Measurements from ENCODE around the gene FBXL4. TPM values are rescaled to one million over a fixed set of nuclear protein-coding genes. Genes with fewer than 3 reads are reported as not detected.

The FBXL4 gene
- polyA plus RNA-seq, 1 of the 3 experiments (the other 2 are of a cell fraction): 8.1 TPM

DNA sequence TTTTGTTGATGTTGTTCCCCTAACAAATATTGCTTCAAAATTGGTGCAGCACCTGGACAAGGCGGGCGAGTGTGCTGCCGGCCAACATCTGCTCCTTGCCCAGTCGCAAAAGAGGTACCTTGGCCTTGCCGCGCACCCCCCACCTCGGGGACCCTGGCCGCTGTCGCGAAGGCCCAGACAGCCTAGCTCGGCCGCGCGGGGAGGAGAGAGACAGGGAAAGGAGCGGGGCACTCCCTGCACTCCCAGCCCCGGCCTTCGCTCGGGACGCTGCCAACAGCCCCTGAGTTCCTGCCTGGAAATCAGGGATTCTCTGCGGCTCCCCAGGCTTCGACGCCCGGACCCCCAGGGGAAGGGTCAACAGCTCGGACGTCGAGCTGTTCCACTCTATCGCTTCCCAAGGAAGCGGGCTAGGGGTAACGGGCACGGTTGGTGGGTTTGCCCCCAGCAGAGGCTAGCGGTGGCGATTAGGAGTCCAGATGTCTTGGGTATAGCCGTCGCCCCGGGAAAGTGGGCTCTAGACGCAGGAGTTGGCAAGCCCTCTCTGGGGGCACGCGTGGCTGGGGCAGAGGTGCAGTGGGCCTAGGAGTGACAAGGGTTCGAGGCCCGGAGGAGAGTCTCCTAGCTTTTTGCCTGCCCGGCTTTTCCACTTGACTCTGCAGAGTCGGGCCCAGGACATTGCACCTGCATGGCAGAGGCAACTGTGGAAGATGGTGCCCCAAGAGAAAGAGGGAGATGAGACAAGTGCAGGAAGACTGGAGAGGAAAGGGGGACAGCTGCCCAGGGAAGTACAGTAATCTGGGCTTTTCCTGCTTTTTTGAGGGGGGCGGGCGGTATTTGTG is 105.2 kb downstream of the FBXL4 start:
- Histone ChIP-seq H4K20me1 (ENCODE audit: insufficient read depth) (no peaks in the 10 kb centered on the region), H2AFZ (ENCODE audit: low read depth) (no peak overlapping the region), H3K79me2 (ENCODE audit: insufficient read depth) (no peaks in the 10 kb centered on the region), H3K36me3 (replicated peaks in 1 of 2; ENCODE audit: control insufficient read depth in 1 of 2, insufficient read depth in 2 of 2, low read length in 1 of 2) (no peaks in the 10 kb centered on the region), H3K9me3 (no peaks in the 10 kb centered on the region), H3K4me3 (ENCODE audit: low read depth in 2 of 2, low read length in 1 of 2) (no peak overlapping the region), H3K9me2 (no peaks in the 10 kb centered on the region), H3K27me3 (ENCODE audit: insufficient read depth) (no peaks in the 10 kb centered on the region), H3K27ac (ENCODE audit: low read depth in 2 of 2, low read length in 1 of 2) (no peak overlapping the region), H3K4me2 (no peak overlapping the region), H3F3A (replicated peaks; ENCODE audit: insufficient read depth) (no peaks in the 10 kb centered on the region), H3K4me1 (ENCODE audit: control insufficient read depth in 1 of 2, insufficient read depth in 2 of 2, low read depth in 1 of 2, low read length in 1 of 2) (peaks cover 3 to 5% of the 10 kb centered on the region in 2 experiments; a peak in 2 of 4 replicates), H3K9ac (no peak overlapping the region)
- DNase-seq: no peak
- WGBS (ENCODE audit: low lambda C conversion rate): 95% methylated on average over 36 of the region's 44 CpGs
- TF ChIP-seq MXI1 (IDR thresholded peaks at IDR 0.05; ENCODE audit: low read depth, low read length) (no peak), NRF1 (IDR thresholded peaks at IDR 0.05; ENCODE audit: low read depth, low read length) (no peak), GABPA (IDR thresholded peaks at IDR 0.05; ENCODE audit: low read depth) (no peak), SIN3A (IDR thresholded peaks at IDR 0.05; ENCODE audit: borderline replicate concordance, low read depth, low read length) (no peak), RCOR1 (IDR thresholded peaks at IDR 0.05; ENCODE audit: low read length) (no peak)
- TF ChIP-seq, protein P1, sequence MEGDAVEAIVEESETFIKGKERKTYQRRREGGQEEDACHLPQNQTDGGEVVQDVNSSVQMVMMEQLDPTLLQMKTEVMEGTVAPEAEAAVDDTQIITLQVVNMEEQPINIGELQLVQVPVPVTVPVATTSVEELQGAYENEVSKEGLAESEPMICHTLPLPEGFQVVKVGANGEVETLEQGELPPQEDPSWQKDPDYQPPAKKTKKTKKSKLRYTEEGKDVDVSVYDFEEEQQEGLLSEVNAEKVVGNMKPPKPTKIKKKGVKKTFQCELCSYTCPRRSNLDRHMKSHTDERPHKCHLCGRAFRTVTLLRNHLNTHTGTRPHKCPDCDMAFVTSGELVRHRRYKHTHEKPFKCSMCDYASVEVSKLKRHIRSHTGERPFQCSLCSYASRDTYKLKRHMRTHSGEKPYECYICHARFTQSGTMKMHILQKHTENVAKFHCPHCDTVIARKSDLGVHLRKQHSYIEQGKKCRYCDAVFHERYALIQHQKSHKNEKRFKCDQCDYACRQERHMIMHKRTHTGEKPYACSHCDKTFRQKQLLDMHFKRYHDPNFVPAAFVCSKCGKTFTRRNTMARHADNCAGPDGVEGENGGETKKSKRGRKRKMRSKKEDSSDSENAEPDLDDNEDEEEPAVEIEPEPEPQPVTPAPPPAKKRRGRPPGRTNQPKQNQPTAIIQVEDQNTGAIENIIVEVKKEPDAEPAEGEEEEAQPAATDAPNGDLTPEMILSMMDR (IDR thresholded peaks at IDR 0.05): no peak
- TF ChIP-seq, protein P2, sequence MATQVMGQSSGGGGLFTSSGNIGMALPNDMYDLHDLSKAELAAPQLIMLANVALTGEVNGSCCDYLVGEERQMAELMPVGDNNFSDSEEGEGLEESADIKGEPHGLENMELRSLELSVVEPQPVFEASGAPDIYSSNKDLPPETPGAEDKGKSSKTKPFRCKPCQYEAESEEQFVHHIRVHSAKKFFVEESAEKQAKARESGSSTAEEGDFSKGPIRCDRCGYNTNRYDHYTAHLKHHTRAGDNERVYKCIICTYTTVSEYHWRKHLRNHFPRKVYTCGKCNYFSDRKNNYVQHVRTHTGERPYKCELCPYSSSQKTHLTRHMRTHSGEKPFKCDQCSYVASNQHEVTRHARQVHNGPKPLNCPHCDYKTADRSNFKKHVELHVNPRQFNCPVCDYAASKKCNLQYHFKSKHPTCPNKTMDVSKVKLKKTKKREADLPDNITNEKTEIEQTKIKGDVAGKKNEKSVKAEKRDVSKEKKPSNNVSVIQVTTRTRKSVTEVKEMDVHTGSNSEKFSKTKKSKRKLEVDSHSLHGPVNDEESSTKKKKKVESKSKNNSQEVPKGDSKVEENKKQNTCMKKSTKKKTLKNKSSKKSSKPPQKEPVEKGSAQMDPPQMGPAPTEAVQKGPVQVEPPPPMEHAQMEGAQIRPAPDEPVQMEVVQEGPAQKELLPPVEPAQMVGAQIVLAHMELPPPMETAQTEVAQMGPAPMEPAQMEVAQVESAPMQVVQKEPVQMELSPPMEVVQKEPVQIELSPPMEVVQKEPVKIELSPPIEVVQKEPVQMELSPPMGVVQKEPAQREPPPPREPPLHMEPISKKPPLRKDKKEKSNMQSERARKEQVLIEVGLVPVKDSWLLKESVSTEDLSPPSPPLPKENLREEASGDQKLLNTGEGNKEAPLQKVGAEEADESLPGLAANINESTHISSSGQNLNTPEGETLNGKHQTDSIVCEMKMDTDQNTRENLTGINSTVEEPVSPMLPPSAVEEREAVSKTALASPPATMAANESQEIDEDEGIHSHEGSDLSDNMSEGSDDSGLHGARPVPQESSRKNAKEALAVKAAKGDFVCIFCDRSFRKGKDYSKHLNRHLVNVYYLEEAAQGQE (IDR thresholded peaks at IDR 0.05; ENCODE audit: low read depth, low read length): no peak
- TF ChIP-seq, protein P3, sequence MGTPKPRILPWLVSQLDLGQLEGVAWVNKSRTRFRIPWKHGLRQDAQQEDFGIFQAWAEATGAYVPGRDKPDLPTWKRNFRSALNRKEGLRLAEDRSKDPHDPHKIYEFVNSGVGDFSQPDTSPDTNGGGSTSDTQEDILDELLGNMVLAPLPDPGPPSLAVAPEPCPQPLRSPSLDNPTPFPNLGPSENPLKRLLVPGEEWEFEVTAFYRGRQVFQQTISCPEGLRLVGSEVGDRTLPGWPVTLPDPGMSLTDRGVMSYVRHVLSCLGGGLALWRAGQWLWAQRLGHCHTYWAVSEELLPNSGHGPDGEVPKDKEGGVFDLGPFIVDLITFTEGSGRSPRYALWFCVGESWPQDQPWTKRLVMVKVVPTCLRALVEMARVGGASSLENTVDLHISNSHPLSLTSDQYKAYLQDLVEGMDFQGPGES (IDR thresholded peaks at IDR 0.05; ENCODE audit: low read depth, low read length): no peak
- ChIA-PET POLR2A (no interaction called here), CTCF (interaction anchor here (1.0 to 1.1 kb wide), 2 partner anchors 277 to 1137 kb away, joined by 3 read pairs; no protein-coding TSS in a partner anchor)
